ENCODE results near the gene DGCR8. TPM values are rescaled to one million over a fixed set of nuclear protein-coding genes. Genes with fewer than 3 reads are reported as not detected.

DGCR8 gene
- total RNA-seq, 1 donor from 2014 or later = 26.5 TPM

GRCh38 chr22:20108757-20109230, 28.8 kb downstream of the DGCR8 start:
- no peak for DNase-seq (ENCODE audit: low read depth)
- no peak overlapping the region for H3K4me3 ChIP-seq (ENCODE audit: low read depth, low read length)
- TF ChIP-seq, protein P1, sequence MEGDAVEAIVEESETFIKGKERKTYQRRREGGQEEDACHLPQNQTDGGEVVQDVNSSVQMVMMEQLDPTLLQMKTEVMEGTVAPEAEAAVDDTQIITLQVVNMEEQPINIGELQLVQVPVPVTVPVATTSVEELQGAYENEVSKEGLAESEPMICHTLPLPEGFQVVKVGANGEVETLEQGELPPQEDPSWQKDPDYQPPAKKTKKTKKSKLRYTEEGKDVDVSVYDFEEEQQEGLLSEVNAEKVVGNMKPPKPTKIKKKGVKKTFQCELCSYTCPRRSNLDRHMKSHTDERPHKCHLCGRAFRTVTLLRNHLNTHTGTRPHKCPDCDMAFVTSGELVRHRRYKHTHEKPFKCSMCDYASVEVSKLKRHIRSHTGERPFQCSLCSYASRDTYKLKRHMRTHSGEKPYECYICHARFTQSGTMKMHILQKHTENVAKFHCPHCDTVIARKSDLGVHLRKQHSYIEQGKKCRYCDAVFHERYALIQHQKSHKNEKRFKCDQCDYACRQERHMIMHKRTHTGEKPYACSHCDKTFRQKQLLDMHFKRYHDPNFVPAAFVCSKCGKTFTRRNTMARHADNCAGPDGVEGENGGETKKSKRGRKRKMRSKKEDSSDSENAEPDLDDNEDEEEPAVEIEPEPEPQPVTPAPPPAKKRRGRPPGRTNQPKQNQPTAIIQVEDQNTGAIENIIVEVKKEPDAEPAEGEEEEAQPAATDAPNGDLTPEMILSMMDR (conservative IDR thresholded peaks at IDR 0.05; ENCODE audit: low read depth, low read length) = no peak

DNA sequence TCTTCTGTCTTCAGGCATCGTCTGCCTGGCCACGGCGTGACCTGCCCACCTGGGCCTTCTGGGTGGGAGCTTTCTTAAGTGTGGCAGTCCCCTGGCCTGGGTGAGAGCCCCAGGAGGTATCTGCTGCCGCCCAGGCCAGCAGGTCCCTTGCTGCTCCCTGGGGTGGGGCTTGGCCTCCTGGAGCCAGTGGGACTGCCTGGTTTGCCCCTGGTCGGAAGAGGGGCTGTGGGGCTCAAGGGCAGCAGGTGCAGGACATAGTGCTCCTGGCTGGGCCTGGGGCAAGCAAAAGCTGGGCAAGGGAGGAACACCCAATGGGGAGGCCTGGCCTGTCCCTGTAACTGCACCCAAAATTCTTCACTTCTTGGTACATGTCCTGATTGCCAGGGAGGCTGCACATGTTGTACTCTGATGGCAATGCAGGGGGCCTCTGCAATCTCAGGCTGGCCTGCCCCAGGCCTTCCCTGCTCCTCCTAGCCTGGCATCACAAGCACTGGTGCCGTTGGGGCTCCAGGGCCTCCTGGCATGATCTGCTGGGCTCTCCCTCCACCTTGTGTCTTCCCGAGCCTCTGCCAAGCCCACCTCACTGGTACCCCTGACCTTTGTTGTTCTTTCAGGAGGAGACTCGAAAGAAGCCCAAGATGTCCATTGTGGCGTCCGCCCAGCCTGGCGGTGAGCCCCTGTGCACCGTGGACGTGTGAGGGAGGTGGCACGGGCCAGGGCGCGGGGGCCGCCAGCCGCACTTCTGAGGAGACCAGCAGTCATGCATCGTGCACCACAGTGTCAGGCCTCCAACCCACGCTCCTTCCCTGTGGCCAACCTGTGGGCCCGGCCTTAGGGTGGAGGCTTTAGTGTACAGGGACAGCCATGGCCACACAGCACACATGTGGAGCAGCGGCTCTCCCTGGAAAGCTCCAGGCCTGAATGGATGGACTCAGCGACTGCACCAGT, 29.6 kb downstream of the DGCR8 start:
- no peak for DNase-seq (ENCODE audit: low read depth)
- H3K4me3 ChIP-seq (ENCODE audit: low read depth, low read length) = no peak overlapping the region
- TF ChIP-seq, protein P1 (conservative IDR thresholded peaks at IDR 0.05; ENCODE audit: low read depth, low read length) = no peak

GRCh38 chr22:20110359-20110985, 30.4 kb downstream of the DGCR8 start:
- TF ChIP-seq, protein P1 (conservative IDR thresholded peaks at IDR 0.05; ENCODE audit: low read depth, low read length) = no peak
- no peak overlapping the region for H3K4me3 ChIP-seq (ENCODE audit: low read depth, low read length)
- DNase-seq (ENCODE audit: low read depth) = no peak

- no peak overlapping the region for H3K4me3 ChIP-seq (ENCODE audit: low read depth, low read length)
- TF ChIP-seq, protein P1 (conservative IDR thresholded peaks at IDR 0.05; ENCODE audit: low read depth, low read length) = peak; percentile 50
- no peak for DNase-seq (ENCODE audit: low read depth)
Measured at GRCh38 chr22:20111045-20111688, 31.1 kb downstream of the DGCR8 start.

DNA sequence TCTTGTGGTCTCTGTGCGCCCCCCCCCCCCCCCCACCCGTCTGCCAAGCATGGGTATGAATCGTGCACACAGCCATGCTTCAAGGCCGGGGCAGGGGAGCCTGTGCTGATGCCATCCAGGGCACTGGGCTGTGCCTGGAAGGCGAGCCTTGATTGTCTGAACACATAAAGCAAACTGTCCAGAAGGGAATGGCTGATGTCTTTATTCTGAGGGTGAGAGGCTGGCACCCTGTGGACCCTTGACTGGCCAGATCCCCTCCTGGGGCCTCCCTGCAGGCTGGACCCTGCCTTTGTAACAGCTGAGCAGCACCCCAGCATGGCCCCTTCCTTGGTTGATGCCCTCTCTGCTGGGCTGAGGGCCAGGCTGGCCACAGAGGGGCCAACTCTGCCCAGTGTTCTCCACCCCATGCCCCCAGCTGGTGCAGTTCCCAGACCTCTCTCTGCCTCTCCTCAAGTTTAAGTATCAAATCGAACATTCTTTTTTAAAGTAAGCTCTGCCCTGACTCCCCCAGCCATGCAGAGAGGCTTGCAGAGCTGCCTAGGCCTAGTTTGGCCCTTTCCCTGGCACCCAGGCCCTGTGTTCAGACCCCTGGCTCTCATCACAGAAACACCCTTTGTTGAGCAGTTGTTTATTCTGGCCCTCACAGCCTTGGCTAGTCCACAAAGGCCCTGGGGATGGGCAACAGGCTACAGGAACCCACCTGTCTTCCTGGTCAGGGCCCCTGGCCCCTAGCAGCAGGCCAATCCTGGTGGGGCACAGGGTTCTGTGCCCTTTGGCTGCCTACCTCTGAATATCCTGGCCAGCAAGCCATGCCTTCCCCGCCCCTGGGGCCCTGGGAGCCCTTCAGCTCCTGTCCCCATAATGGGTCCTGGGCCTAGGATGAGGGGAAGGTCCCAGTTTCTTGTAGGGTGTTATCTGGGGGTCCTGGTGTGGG, 31.9 kb downstream of the DGCR8 start:
- no peak for DNase-seq (ENCODE audit: low read depth)
- TF ChIP-seq, protein P1 (conservative IDR thresholded peaks at IDR 0.05; ENCODE audit: low read depth, low read length) = no peak
- no peak overlapping the region for H3K4me3 ChIP-seq (ENCODE audit: low read depth, low read length)
